ENCODE measurements around the gene GOLIM4. TPM values are rescaled to one million over a fixed set of nuclear protein-coding genes. Genes with fewer than 3 reads are reported as not detected.

Gene GOLIM4
- total RNA-seq, 2 experiments from 2014 or later, result 0.28 to 0.36 TPM

DNA sequence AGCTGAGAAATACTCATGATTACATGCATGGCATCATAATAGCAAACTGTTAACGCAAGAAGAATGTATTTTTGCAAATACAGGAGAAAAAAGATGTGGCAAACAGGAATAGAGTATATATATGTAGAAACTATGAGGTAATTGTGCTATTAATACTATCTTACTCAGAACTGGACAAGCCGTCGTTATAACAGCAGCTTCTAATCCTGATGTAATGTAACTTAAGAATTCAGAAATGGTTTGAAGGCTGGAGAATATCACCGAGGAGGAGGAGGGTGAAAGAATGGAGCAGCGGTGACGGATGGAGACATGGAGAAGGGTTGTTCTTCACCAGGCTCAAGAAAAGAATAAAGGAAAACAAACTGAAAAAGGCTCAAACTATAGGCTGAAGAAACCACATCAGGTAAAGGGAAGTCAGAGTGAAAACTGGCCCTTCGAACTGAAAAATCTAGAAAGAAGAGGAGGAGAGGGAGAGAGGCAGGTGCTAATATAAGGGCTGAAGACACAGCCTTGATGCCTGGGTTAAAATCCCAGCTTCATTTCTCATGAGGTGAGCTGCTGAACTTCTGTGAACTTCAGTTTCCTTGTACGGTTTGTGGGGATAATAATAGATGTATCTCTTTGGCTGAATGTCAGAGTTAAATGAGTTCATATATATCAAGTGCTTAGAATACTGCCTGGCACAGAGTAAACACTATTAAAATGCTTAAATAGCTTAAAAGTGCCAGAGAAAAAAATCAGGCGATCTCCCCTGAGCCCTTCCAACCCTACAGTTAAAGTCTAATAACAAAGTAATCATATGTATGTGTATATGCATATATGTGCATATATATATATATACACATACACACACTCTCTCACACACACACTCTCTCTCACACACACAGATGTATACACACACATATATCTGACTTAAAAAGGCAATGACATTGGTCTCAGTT, 43.9 kb downstream of the GOLIM4 start:
- Mint-ChIP-seq H3K36me3 (ENCODE audit: low read depth) (no peaks in the 10 kb centered on the region), H3K4me1 (ENCODE audit: low read depth) (no peaks in the 10 kb centered on the region), H3K9me3 (no peaks in the 10 kb centered on the region), H3K4me3 (no peak overlapping the region), H3K27ac (no peak overlapping the region), H3K27me3 (no peaks in the 10 kb centered on the region)
- no peaks in the 10 kb centered on the region for H3K27me3 ChIP-seq (ENCODE audit: control insufficient read depth in 1 of 2, insufficient read depth in 2 of 2, low read length in 2 of 2)
- DNase-seq, result no peak
- intact Hi-C loops (cut with DNase I, micrococcal nuclease), result no loop called here
- H3K4me1 ChIP-seq (ENCODE audit: insufficient read depth, low read length), result no peaks in the 10 kb centered on the region
- ChIA-PET POLR2A (no interaction called here), CTCF (no interaction called here)
- H3K27ac ChIP-seq (ENCODE audit: low read depth in 1 of 2, low read length in 2 of 2), result no peak overlapping the region
- TF ChIP-seq, protein P1, sequence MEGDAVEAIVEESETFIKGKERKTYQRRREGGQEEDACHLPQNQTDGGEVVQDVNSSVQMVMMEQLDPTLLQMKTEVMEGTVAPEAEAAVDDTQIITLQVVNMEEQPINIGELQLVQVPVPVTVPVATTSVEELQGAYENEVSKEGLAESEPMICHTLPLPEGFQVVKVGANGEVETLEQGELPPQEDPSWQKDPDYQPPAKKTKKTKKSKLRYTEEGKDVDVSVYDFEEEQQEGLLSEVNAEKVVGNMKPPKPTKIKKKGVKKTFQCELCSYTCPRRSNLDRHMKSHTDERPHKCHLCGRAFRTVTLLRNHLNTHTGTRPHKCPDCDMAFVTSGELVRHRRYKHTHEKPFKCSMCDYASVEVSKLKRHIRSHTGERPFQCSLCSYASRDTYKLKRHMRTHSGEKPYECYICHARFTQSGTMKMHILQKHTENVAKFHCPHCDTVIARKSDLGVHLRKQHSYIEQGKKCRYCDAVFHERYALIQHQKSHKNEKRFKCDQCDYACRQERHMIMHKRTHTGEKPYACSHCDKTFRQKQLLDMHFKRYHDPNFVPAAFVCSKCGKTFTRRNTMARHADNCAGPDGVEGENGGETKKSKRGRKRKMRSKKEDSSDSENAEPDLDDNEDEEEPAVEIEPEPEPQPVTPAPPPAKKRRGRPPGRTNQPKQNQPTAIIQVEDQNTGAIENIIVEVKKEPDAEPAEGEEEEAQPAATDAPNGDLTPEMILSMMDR (IDR thresholded peaks at IDR 0.05), result no peak
- H3K4me3 ChIP-seq (ENCODE audit: low read length), result no peak overlapping the region
- no peaks in the 10 kb centered on the region for H3K36me3 ChIP-seq (ENCODE audit: insufficient read depth, low read length)
- no peak for ATAC-seq (ENCODE audit: poor library complexity)
- peaks cover 0 to 6% of the 10 kb centered on the region in 2 experiments for H3K9me3 ChIP-seq (ENCODE audit: control insufficient read depth in 1 of 2, insufficient read depth in 1 of 2, low read length in 2 of 2)

DNA sequence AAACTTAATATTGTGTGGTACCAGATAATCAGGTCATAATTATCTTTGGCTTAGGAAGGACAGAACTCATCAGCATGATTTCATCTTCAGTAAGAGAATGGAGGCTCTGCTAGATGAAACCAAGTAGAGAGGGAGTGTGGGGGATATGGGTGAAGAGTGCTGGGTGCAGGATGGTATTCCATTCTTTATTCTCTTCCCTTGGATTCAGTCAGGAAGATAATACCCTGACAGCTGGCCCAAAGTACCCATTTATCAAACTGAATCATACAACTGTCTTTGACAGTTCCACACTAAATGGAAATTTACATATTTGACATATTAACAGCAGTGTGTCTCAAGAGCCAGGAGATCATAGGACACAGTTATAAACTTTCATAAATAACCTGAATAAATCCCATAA, 44.7 kb downstream of the GOLIM4 start:
- H3K4me3 ChIP-seq (ENCODE audit: low read length), result no peak overlapping the region
- H3K9me3 Mint-ChIP-seq, result no peaks in the 10 kb centered on the region
- no peaks in the 10 kb centered on the region for H3K36me3 ChIP-seq (ENCODE audit: insufficient read depth, low read length)
- POLR2A ChIA-PET, result no interaction called here
- TF ChIP-seq, protein P1 (IDR thresholded peaks at IDR 0.05), result no peak
- no peak overlapping the region for H3K27ac ChIP-seq (ENCODE audit: low read depth in 1 of 2, low read length in 2 of 2)
- ATAC-seq (ENCODE audit: poor library complexity) (no peak), DNase-seq (no peak)
- H3K27me3 ChIP-seq (ENCODE audit: control insufficient read depth in 1 of 2, insufficient read depth in 2 of 2, low read length in 2 of 2), result no peaks in the 10 kb centered on the region
- no peaks in the 10 kb centered on the region for H3K36me3 Mint-ChIP-seq (ENCODE audit: low read depth)
- H3K9me3 ChIP-seq (ENCODE audit: control insufficient read depth in 1 of 2, insufficient read depth in 1 of 2, low read length in 2 of 2), result peaks cover 0 to 6% of the 10 kb centered on the region in 2 experiments
- no peaks in the 10 kb centered on the region for H3K4me1 Mint-ChIP-seq (ENCODE audit: low read depth)
- H3K4me3 Mint-ChIP-seq, result no peak overlapping the region
- no peaks in the 10 kb centered on the region for H3K27me3 Mint-ChIP-seq
- intact Hi-C loops (cut with DNase I, micrococcal nuclease), result no loop called here
- H3K4me1 ChIP-seq (ENCODE audit: insufficient read depth, low read length), result no peaks in the 10 kb centered on the region
- CTCF ChIA-PET, result no interaction called here
- no peak overlapping the region for H3K27ac Mint-ChIP-seq

DNA sequence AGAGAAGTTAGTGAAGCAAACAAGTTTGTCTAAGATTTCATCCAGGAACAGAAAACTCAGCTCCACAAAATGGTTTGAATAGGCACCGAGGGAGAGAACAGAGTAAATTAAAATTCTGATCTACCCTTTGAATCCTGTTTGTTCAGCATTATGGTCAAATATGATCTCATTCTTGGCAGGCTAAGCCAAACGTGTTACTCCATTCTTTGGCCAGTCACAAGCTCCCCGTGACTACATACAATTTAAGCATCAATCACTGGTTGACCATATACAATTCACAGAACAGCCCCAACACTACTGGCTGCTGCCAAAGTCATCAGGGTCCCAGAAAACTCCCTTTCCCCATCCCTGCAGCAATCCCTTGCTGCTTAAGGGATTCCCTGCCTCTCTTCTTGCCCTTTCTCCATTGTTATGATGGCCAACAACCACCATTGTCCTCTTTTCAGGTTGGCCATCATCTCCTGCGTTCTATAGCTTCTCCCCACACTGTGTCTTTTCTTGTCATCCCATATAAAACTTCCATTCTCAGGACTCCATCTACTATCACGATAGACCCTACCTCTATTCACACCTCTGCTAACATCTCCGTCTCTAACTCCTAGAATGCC, 46.3 kb downstream of the GOLIM4 start:
- H3K4me1 Mint-ChIP-seq (ENCODE audit: low read depth), result no peaks in the 10 kb centered on the region
- ChIA-PET POLR2A (no interaction called here), CTCF (no interaction called here)
- Histone ChIP-seq H3K9me3 (ENCODE audit: control insufficient read depth in 1 of 2, insufficient read depth in 1 of 2, low read length in 2 of 2) (no peaks in the 10 kb centered on the region), H3K27ac (ENCODE audit: low read depth in 1 of 2, low read length in 2 of 2) (no peak overlapping the region), H3K4me1 (ENCODE audit: insufficient read depth, low read length) (no peaks in the 10 kb centered on the region), H3K36me3 (ENCODE audit: insufficient read depth, low read length) (no peaks in the 10 kb centered on the region), H3K27me3 (ENCODE audit: control insufficient read depth in 1 of 2, insufficient read depth in 2 of 2, low read length in 2 of 2) (no peaks in the 10 kb centered on the region), H3K4me3 (ENCODE audit: low read length) (no peak overlapping the region)
- intact Hi-C loops (cut with DNase I, micrococcal nuclease), result loop anchor here in 1 of 2 experiments (5.0 to 10.0 kb wide), 2 partner anchors 118 to 1695 kb away; no protein-coding TSS in a partner anchor
- TF ChIP-seq, protein P1 (IDR thresholded peaks at IDR 0.05), result no peak
- no peak overlapping the region for H3K27ac Mint-ChIP-seq
- no peak overlapping the region for H3K4me3 Mint-ChIP-seq
- no peaks in the 10 kb centered on the region for H3K36me3 Mint-ChIP-seq (ENCODE audit: low read depth)
- H3K9me3 Mint-ChIP-seq, result no peaks in the 10 kb centered on the region
- ATAC-seq (ENCODE audit: poor library complexity) (no peak), DNase-seq (no peak)
- H3K27me3 Mint-ChIP-seq, result no peaks in the 10 kb centered on the region

Measured in CD4-positive, alpha-beta T cell (primary cell).